C4-2B (cell line): ENCODE results near the gene SPON1.

Source experiments
- CTCF ChIP-seq: fragments of 450-650 bp; conservative IDR thresholded peaks from 2 replicates; pipeline ENCODE4 v1.5.1; 2017; ENCODE audit warnings: mild to moderate bottlenecking
- ZFX ChIP-seq: fragments of 450-650 bp; IDR thresholded peaks from 2 replicates; pipeline ENCODE4 v1.6.1; 2017

- no peak for TF ChIP-seq CTCF
- no peak for TF ChIP-seq ZFX
Observed at GRCh38 chr11:14109742-14110141, 147.2 kb downstream of the SPON1 start.
